T-helper 2 cell (primary cell): Measurements from ENCODE around the gene LPGAT1.

ENCODE experiments used
- DNase-seq, 5 experiments: peaks; one replicate each; pipeline versions ENCODE4 v3.0.0 to v3.0.0-alpha.2; 2012 to 2022

LPGAT1 gene

GRCh38 chr1:211761400-211761799 is 69.2 kb downstream of the LPGAT1 start:
- no peak for DNase-seq

- no peak for DNase-seq
Measured at GRCh38 chr1:211756471-211757020, 74.0 kb downstream of the LPGAT1 start.

- no peak for DNase-seq
Measured at GRCh38 chr1:211753649-211754251, 76.8 kb downstream of the LPGAT1 start.

- no peak for DNase-seq
Measured at GRCh38 chr1:211752951-211753486, 77.5 kb downstream of the LPGAT1 start.

GRCh38 chr1:211752317-211752716 is 78.2 kb downstream of the LPGAT1 start:
- no peak for DNase-seq

GRCh38 chr1:211751438-211751837 is 79.1 kb downstream of the LPGAT1 start:
- no peak for DNase-seq

GRCh38 chr1:211750599-211750998 is 80.0 kb downstream of the LPGAT1 start:
- DNase-seq, result no peak

- DNase-seq, result no peak
Measured at GRCh38 chr1:211749251-211749650, 81.3 kb downstream of the LPGAT1 start.

GRCh38 chr1:211748810-211749209 is 81.8 kb downstream of the LPGAT1 start:
- no peak for DNase-seq

GRCh38 chr1:211742889-211743529 is 87.6 kb downstream of the LPGAT1 start:
- DNase-seq, result no peak

GRCh38 chr1:211742272-211742671 is 88.3 kb downstream of the LPGAT1 start:
- DNase-seq, result no peak

GRCh38 chr1:211741788-211742187 is 88.8 kb downstream of the LPGAT1 start:
- DNase-seq, result no peak

- no peak for DNase-seq
Measured at GRCh38 chr1:211741116-211741515, 89.4 kb downstream of the LPGAT1 start.

GRCh38 chr1:211739671-211740411 is 90.7 kb downstream of the LPGAT1 start:
- DNase-seq, result peak in 2 of 5 experiments; percentile 40 to 74

GRCh38 chr1:211738691-211739301 is 91.8 kb downstream of the LPGAT1 start:
- DNase-seq, result peak in 2 of 5 experiments; percentile 19 to 39

GRCh38 chr1:211738096-211738690 is 92.4 kb downstream of the LPGAT1 start:
- no peak for DNase-seq

GRCh38 chr1:211737115-211738035 is 93.2 kb downstream of the LPGAT1 start:
- no peak for DNase-seq

- no peak for DNase-seq
Measured at GRCh38 chr1:211736351-211736915, 94.1 kb downstream of the LPGAT1 start.

GRCh38 chr1:211735208-211736170 is 95.1 kb downstream of the LPGAT1 start:
- DNase-seq, result no peak

GRCh38 chr1:211734791-211735190 is 95.8 kb downstream of the LPGAT1 start:
- no peak for DNase-seq
